Fibroblast of gingiva (primary cell): ENCODE data around the gene SRCAP.

Experiments
- DNase-seq: peaks from one replicate; pipeline ENCODE4 v3.0.0-alpha.2; 2011; ENCODE audit warnings: low read depth

Gene SRCAP

DNA sequence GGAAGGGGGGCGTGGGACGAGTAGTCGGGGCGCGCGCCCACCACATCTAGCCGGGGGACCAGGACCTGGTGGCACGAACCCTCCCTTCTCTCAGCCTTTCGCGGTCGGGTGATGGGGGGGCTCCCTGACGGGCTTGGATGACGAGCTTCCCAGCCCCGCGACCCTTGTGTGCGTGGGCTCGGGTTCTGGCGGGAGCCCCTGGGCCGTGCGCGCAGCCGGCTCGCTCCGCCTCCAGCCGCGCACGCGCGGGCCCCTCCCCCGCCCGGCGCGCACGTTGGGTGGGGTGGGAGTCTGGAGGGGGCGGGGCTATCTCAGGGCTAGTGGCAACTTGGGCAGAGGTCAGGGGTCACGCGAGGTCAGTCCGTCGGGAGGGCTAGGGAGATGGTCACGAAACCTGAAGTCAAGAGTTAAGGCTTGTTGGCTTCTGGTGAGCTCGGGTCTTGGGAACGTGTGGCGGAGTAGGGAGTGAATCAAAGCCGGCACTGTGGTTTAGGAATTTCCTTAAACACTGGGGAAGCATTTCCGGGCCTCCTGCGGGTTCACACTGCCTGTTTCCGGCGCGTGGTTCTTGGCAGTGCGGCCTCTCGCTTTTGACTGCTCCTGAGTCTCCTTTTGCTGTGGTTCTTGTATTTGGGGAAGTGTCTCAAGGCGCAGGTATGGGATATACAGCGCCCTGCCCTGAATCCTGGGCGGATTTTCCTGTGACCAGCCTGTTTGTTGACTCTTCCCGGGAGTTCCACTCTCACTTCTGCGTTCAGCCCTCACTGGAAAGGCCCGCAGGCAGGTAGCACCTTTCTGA is at the start of gene SRCAP:
SRCAP (plus strand) TSS at position 356 of the 799 bp plus-strand sequence. CDS start 1,654 bp downstream, outside the sequence.
- peak; percentile 63 for DNase-seq

- DNase-seq, result no peak
Measured at GRCh38 chr16:30649725-30650368, 49.1 kb upstream of the SRCAP start.

- peak; percentile 100 for DNase-seq
Measured at GRCh38 chr16:30650369-30651123, 48.4 kb upstream of the SRCAP start, which contains the start of gene PRR14. TSS of gene PRR14 (plus strand) at chr16:30650960. CDS start at chr16:30651646, 686 bp downstream.

GRCh38 chr16:30651124-30652004 is 47.6 kb upstream of the SRCAP start:
- DNase-seq, result peak; percentile 74

- DNase-seq, result no peak
Measured at GRCh38 chr16:30652005-30652296, 47.0 kb upstream of the SRCAP start.

- DNase-seq, result no peak
Measured at GRCh38 chr16:30652718-30653117, 46.3 kb upstream of the SRCAP start.

- DNase-seq, result no peak
Measured at GRCh38 chr16:30654856-30655255, 44.1 kb upstream of the SRCAP start.

DNA sequence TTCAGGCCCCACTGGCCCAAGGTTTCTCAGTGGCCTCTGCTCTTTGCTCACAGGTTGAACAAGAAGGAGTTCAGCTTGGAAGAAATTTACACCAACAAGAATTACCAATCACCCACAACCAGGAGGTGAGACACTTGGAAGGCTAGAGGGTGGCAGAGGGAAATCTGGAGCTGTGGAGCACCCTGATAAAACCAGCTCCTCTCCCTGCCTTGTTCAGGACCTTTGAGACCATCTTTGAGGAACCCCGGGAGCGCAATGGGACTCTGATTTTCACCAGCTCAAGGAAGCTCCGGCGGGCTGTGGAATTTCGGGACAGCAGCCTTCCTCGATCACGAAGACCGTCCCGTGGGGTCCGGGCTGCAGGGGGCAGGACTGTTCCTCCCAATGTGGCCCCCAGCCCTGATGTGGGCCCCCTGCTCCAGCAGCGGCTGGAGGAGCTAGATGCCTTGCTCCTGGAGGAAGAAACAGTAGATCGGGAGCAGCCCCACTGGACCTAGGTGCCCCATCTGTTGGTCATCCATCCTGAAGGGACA is 43.1 kb upstream of the SRCAP start:
- DNase-seq, result no peak

DNA sequence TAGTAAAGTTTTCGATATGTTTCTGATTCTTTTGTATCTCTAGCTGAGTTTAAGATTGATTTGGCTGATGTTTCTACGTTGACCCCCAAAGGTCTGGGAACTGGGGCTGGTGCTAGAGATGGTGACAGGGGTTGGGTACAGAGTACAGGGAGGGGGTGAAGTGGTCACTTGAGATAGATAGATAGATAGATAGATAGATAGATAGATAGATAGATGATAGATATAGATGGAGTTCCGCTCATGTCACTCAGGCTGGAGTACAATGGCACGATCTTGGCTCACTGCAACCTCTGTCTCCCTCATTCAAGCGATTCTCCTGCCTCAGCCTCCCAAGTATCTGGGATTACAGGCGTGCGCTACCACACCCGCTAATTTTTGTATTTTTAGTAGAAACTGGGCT is 42.6 kb upstream of the SRCAP start:
- no peak for DNase-seq

GRCh38 chr16:30656974-30657865 is 41.8 kb upstream of the SRCAP start:
- no peak for DNase-seq

DNA sequence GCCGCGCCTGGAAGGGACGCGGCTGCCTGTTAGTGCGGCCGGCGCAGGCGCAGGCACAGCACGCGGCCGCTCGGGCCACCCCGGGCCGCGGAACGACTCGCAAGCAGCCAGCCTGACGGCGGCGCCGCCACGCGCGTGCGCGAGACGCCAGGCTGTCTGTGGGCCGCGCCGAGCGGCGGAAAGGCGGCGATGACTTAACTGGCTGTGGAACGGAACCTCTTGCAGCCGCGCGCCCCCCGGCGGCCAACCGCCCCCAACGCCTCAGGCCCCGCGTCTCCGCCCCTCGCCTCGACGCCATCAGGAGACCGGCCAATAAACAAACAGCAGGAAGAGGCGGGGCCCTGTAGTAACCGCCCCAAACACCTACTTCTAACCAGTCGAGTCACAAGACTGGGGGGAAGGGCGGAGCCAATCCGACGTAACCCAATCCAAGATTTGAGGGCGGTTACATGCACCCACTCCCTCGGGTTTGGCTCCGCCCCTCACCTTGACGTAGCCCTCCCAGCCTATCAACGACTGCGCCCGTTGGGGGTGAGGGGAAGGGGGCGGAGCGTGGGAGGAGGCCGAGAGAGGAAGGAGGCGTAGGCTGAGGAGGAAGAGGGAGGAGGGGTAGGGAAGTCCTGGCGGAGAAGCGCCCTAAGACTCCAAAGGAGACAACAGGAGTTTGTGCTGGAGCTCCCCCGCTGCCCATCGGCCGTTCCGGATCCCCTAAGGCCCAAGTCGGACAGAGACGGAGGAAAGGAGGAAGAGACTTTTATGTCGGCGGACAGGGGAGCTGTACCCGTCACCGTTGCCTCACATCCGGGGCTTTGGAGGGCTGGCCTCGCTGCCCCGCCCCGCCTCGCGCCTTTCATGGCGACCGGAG is 40.9 kb upstream of the SRCAP start, which contains the start of gene FBRS:
FBRS (plus strand) TSS at position 566 of the 865 bp plus-strand sequence. CDS start 1,088 bp downstream, outside the sequence.
- DNase-seq, result peak; percentile 100

- DNase-seq, result peak; percentile 98
Measured at GRCh38 chr16:30658731-30659506, 40.1 kb upstream of the SRCAP start.

DNA sequence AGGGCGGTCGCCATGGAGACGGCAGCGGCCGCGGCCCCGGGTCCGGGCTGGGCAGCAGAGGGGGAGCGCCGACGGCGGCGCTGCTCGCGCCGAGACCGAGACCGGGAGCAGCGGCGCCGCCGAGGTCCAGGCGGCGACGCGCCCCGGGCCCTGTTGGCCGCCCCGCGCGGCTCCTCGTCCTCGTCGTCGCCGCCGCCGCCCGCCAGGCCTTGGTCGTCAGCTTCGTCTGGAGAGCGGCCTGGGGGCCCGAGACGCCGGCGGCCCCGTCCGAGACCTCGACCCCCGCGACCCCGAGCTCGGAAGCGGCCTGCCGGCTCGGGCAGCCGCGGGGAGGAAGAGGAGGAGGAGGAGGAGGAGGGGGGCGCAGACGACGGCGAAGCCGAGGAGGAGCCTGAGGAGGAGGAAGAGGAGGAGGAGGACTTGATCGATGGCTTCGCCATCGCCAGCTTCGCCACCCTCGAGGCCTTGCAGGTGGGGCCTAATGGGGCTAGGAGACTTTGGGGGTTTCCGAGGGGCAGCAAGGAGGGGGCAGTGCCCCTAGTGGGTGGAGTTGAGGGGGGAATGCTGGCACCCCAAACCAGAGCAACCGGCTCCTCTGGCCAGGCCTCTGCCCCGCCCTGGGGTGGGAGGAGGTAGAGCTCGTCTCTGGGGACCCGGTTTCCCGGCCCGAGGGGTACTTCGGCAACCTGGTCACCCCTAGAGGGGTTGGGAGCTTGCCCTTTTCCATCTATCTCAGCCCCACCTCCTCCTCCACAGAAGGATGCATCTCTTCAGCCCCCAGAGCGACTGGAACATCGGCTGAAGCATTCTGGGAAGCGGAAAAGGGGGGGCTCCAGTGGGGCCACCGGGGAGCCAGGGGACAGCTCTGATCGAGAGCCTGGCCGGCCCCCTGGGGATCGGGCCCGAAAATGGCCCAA is 39.2 kb upstream of the SRCAP start:
- DNase-seq, result no peak

DNA sequence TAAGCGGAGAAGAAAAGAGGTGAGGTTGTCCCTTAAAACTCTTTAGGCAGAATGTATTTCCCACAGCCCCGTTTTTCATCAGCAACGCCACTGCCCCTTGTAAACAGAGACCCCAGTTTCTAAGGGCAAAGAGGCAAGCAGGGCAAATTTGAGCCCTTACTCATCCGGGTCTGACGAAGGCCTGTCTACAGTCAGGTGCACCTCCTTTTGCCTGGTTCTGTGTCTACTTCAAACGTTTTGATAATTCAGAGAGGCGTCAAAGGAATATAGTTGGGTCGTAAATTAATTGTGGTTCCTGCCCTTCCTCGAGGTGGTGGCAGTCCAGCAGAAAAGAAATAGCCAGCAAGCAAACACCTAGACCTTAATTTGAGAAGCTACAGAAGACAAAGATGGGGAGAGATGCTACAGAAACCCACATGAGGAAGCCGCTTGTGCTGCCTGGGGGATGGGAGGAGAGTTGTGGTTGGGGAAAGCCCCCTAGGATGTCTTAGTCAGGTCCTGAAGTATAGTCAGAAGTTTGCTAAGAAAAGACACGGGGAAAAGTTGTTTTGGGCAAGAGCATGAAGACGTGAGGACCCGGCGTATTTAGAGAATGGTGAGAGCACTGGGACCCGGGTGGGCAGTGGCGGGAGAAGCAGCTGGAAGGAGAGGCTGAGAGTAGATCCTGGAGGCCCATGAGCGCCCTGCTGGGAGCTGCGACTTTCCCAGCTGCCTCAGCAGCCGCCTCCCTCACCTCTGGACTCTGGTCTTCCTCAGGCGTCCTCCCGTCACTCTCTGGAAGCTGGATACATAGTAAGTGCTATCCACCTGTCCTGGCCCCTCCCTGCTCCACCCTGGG is 38.3 kb upstream of the SRCAP start:
- DNase-seq, result no peak

DNA sequence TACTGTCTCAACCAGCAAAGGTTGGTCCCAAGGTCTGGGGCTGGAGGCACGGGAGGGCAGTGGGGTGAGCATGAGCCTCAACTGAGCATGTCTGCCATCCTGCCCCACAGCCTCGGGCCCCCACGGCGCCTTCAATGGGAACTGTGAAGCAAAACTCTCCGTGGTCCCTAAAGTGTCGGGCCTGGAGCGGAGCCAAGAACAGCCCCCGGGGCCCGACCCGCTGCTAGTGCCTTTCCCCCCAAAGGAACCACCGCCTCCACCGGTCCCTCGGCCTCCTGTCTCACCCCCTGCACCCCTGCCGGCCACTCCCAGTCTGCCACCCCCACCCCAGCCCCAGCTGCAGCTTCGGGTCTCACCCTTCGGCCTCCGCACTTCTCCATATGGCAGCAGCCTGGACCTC is 36.5 kb upstream of the SRCAP start:
- DNase-seq, result no peak

DNA sequence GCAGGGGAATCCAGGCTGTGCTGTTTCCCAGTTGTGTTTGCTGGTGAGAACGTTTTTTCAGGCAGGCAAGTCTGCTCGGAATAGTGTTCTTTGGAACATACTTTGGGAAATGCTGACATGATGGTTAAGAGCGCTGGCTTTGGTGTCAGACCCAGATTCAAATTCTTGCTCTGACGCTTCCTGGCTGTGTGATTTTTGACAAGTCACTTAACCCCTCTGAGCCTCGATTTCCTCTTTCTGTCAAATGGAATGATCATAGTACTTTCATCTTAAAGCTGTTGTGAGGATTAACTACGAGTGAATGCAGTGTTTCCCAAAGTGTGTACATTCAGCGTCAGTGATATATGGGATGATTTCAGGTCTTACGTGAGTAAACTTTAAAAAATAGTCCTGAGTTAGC is 35.9 kb upstream of the SRCAP start:
- no peak for DNase-seq

GRCh38 chr16:30663820-30664219 is 35.2 kb upstream of the SRCAP start:
- no peak for DNase-seq
